HG03025 (cell line): Measurements from ENCODE around the gene CDC42BPA.

Experiments used
- ATAC-seq: cut with Tn5 transposase; IDR thresholded peaks from one replicate; pipeline ENCODE4 v1.9.1; 2021; ENCODE audit warnings: mild to moderate bottlenecking, moderate library complexity; ENCODE audit not compliant: unreplicated experiment, low FRiP score

The CDC42BPA gene

DNA sequence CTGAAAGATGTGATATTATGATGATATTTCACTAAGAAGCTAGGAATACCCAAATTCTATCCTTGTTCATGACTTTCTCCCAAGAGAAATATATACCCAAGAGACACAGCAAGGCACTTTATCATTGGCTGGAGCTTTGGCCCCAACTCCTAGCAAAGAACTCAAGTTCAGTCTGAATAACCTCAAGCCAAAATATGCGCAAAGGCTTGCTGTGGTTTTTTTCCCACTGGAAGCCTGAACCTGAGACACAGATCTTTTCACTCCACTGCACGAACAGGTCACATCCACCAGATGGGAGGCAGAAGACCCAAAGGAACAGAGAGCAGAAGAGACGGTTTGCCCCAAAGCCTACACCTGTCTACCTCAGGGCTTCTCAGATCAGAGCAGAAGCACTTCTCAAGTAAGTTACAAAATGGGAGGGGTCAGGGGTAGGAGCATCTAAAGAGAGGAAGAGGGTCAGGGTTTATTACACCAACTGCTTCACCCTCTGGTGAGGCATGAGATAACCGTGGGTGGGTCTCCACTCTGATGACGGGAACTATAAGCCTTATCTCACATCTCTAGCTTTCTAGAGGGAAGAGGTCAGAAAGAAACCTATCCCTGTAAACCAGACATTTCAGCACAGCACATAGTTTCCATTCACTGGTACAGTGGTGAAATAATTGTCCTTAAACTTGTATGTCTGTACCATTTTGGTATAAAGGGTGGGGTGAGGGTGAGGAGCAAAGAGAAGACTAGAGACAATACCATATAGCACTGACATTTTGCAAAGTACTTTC lies 17.1 kb upstream of the CDC42BPA start:
- no peak for ATAC-seq

DNA sequence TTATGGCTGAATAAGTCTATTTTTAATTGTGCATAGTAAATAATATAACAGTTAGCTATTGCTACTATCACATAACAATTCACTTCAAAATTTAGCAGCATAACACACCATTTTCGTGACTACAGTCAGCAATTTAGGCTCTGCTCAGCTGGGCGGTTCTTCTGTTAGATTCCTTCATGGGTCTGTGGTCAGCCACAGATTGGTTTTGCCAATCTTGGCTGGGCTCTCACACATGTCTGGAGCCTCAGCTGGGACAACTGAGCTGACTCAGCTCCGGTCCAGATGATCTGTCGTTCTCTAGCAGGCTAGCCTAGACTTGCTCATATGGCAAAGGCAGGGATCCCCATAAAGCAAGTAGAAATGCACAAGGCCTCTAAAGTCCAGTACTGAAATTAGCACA lies 15.1 kb upstream of the CDC42BPA start:
- ATAC-seq = no peak

DNA sequence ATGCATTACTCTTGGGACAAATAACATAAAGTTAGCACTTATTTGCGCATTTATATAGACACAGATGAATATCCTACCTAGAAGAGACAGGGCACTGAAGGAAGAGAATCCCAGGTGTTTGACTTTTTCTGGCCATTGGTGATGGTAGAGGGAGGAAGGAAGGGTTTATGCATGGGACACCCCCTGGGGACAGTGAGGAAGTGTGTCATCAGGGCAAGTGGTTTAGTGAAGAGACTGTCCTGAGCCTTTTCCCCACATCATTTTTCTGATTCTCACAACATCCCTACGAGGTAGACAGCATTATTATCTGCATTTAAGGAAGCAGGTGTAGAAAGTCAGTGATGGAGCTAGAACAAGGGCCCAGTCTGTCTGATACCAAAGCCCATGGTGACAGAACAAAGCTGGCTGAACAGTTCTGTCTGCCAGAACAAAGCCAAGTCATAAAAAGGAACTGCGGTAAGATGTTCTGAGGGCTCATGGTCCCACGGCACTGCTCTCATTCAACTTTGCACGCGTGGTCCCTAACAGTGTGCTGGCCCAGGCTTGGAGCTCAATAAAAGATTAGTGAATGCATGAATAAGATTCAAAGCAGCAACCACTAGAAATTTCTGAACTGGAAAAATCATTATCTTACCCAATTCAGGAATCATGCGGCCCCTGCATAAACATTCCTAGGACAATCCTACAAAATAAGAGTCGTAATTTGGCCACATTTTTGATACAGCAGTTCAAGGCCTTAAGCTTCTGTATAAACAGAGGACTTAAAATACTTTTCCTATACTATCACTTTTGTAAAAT lies 12.2 kb upstream of the CDC42BPA start:
- ATAC-seq = no peak

DNA sequence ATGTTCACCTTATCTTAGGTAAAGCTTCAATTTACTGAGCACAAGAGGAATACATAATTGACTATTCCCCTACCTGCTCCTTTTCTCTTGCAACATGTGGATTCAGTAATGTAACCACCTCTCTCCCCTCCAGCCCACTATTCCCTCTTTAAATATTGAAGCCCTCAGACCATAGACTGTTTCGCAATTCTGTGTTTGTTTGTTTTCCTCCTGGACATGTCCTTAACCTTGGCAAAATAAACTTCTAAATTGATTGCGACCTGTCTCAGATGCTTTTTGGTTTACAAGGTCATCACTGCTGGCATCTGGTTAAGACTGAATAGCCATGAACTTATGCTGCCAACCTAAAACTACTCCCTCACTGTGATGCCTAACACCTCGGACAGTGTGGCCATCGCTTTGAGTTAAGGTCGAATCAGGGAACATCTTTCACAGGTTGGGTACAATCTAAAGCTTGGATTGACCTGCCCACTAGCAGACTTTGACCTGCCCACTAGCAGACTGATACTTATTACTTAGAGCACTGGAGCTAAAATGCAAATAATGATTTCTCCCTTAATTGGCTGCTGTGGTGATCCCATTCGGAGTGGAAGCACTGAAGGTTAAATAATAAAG lies 10.2 kb upstream of the CDC42BPA start:
- ATAC-seq = no peak

DNA sequence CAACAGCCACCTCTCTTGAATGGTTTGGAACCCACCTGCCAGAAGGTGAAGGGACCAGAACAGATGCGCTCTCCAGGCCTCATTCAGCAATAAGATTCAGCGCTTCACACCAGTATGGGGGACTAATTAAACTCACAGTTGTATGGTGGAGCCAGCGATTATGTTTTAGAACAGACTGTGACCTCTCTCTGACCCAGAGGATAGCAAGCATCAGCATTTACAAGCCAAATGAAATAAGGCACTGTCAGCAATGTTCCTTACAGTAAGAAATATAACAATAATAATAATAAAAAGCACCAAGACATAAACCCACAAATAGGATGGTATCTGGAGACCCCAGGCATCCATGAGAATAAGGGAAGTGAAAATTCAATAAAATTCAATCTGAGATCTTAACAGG lies 6.9 kb upstream of the CDC42BPA start:
- ATAC-seq = no peak

DNA sequence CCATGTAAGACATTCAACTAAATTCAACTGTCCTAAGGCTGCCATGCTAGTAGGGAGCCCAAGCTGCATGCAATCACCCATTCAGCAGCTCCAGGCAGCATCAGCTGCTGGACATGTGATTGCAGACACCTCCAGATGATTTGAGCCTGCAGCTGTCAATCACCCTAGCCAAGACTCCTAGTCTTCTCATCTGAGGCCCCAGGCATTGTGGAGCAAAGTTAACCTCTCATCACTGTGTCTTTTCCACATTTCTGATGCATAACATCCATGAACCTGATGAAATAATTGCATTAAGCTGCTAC lies 5.6 kb upstream of the CDC42BPA start:
- no peak for ATAC-seq

DNA sequence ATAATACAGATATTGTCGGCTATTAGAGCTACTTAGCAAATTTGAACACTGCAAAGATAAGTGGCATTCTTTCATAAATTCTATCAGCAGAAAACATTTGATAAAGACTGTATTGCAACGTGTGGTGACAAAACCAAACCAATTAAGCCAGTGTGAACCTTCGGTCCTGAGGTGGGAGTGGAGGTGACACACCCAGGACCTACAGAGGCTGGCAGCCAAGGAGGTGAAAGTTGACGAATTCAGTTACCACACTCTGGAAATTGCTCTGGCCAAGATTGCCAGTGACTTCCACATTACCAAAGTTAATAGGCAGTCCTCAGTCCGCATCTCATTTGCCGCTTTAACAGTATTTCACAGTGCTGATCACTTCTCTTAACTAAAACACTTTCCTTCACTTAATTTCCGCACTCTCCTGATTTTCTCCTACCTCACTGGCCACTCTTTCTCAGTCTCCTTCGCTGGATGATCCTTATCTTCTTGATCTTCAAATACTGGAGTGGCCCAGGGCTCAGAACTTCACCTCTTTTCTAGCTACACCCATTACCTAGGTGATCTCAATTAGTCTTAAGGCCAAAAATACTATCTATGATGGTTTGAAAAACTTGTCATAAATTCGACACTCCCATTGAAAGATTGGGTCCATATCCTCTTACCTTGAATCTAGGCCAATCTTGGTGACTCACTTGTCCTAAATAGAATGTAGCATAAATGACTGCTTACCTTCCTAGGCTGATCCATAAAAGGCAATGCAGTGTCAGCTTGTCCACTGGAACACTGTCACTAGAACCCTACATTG lies 5.1 kb upstream of the CDC42BPA start:
- no peak for ATAC-seq

DNA sequence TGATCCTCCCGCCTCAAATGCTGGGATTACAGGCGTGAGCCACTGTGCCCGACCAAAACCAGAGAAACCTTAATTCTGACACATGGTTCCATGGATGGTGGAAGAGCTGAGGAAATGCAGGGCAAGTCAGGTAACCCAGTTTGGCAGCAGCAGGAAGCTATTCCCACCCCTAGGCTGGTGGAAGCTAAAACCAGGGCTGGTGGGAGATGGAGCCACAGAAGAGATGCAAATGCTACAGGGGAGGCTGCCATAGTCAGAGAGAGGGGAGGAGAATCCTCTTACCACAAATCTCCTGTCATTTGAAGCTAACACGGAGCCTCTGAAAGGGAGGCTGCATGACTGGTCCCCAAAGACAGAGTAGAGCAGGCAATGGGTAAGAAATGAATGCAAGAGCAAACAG lies 4.1 kb upstream of the CDC42BPA start:
- no peak for ATAC-seq

DNA sequence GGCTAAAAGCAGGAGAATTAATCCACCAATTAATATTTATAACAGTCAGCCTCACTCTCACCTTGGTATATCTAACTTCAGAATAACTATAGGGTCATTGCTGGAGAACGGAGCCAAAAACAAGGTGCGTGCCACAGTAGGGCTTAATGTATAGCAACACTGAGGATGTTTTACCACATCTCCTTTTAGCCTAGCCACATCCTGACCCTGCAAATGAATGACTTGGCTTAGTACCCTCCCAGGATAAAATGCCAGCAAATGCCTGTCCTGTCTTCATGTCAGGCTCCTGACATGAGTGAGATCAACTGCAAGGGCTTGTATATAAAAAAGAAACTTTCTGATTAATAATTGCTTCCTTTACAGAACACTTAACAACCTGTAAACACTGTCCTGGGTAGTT lies 2.7 kb upstream of the CDC42BPA start:
- ATAC-seq = no peak

DNA sequence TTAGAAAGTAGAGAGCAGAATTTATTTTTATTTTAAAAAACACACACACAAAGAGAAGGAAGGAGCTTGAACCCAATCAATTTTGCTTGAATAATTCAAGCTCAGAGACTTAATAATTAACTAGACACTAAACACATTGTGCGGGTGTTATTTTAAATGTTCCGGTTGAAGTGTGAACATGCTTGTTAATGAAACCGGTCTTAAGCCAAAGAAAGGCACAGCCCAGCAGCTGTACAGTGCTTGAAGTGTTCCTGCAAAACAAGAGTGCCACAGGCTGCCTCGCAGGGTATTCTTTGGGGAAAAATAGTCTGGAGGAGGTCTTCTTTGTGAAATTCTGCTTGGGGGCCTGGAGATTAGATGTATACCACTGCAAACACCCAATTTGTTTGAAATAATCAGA lies 2.2 kb upstream of the CDC42BPA start:
- ATAC-seq = no peak

DNA sequence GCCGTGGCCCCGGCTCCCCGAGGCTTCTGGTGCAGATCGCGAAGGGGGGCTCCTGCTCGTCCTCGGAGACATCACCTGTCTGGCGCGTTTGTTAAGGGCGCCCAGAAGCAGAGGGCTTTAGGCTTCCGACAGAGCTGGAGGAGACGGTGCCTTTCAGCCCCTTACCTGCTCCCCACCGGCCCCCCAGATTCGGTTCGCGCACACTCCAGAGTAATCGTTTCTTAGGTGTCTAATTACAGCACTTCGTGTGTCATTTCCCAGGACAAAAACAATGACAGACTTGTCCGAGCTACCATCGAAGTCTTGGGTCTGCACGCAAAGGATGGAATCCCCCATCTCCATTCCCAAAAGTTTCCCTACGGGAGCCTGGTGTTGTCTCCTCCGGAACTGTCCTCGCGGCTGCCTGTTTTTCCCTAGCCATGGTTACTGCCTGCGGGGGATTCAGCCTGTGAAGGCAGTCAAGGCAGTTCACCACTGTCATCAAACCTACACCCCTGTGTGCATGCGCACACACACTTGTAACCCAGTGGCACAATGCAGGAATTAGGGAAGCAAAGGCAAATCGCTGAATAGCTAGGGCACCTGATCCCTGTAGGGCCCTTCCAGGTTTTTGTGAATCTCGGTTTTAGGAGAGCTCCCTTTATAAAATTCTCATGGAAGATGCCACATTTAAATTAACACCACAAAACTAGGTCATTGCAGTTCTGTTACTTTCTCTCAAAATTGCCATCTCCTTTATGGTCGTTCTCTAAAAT lies 738 bp upstream of the CDC42BPA start:
- ATAC-seq = no peak

DNA sequence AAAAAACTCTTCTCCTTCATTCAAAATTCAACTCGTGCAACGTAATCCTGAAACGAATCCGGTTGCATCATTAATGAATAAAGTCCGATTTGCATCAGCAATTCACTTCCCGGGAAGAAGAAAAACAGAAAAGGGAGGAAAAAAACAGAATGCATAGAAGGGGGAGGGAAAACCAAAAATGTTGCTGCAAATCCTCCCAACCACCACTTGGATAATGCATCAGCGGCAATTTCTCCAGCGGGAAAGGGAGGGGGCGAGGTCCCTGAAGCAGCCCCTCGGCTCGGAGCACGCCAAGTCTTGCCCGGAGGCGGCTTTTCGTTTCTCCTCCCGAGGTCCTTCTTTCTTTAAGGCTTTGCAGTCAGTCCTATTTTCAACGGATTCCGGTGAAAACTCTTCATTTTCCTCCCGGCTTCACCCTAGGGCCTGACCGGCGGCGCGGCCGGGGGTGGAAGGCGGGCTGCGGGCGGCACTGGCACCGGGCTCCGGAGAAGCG lies 723 bp downstream of the CDC42BPA start:
- ATAC-seq = no peak

DNA sequence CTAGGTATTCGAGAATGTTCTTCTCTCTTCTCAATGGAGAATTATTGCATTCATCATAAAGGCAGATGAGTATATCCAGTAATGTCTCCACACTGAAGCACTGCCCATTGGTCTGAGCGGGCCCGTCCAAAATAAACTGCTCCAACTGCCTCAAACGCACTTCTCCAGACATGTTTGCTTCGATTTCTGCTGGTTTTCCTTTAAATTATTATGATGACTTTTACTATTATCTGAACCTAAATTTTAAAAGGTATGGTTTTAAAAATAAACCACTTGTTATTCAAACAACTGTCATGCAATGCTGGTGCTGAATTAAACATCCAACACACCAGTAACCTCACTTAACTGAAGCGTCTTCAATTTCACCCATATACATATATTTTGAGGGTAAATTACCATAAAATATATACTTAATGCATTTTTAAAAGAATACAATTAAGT lies 1.3 kb downstream of the CDC42BPA start:
- ATAC-seq = no peak

DNA sequence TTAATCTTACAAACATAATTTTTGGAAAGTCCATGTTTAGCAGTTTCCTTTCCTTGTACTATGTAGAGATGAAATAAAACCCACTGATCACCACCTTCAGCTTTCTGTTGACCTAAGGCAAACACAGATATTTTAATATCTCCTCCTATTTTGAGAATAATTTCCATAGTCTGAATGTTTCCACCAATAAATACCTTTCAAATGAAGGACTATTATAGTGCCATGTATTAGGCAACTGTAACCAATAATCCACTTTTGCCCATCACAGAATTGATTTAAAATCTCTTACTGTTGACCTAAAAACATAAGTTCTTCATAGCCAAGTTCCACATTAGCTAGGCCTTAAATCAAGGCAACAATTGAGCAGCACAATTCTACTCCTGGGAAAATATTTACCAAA lies 1.8 kb downstream of the CDC42BPA start:
- no peak for ATAC-seq

DNA sequence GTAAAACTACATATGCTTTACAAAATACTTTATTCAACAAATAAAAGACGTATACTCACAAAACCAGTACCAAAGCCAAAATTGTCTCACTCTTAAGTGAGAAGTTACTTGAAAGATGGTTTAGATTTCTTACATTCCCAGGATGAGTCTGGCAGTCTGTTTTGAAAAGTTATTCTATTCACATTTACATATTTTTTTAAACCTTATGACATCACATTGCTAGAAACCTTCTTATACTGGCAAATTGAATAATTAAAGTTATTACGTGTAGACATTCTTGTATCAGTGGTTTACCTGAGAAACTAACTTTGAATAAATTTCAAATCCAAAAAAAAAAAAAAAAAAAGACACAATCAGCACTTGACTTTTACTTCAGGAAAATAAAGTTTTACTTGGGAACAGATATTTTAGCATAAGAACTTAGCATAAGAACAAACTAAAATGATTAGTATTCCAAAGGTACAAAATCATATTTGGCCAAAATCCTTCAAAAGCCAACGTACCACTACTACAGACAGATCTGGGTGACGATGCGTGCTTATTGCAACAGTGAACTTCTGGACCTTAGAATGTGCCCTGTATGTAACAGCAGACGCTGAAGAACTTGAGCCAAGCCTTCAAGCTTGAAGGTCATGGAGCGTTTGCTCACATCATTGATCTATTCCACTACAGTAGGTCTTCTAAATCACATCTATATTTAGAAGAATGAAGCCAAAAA lies 2.5 kb downstream of the CDC42BPA start:
- ATAC-seq = no peak

DNA sequence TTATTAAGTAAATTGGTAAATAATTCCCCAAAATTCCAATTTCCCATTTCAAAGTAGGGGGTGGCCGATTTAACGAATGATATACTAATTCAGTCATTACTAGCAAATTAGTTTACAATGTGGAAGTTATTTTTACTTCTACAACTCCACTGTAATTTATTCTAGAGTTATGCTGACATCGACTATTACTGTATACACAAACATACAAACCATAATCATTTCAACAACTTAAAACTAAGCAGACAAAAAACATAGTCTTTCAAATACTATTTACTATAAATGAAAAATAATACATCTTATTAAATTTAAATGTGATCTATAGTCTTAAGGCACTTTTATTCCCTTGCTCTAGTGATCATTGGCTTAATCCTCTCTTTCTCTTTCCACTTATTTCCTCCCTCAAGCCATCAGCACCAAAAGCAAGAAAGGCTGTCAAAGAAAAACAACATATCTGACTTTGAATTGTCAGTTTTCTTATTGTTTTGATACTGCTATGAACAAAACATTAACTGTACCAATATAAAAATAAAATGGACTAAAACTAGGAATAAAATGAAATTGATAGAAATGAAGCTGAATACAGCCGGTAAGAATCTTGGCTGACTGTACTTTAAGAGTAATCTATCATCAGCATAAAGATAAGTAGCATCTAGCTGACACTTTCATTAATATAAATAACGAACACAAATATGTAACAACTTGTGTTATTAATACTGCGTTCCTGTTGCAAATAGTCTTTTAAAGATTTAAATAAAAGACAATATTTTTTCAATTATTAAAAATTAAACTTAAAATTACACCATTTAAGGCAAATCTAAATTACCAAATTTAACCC lies 4.1 kb downstream of the CDC42BPA start:
- no peak for ATAC-seq

DNA sequence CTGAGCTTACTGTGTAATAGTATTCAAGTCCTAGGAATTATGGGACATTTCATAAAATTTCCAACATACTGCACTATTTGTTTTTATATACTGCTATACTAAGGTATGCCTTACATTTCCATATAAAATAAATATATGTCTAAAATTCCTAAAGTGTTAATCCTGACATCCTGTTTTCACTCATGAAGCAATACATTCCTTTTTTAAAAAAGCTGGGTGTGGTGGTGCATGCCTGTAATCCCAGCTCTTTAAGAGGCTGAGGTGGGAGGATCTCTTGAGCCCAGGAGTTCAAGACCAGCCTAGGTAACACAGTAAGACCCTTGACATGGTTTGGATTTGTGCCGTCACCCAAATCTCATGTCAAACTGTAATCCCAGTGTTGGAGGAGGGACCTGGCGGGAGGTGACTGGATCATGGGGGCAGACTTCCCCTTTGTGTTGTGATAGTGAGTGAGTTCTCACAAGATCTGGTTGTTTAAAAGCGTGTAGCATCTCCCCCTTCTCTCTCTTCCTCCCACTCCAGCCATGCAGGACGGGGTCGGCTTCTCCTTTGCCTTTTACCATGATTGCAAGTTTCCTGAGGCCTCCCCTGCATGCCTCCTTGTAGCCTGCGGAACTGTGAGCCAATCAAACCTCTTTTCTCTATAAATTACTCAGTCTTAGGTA lies 5.8 kb downstream of the CDC42BPA start:
- ATAC-seq = no peak

DNA sequence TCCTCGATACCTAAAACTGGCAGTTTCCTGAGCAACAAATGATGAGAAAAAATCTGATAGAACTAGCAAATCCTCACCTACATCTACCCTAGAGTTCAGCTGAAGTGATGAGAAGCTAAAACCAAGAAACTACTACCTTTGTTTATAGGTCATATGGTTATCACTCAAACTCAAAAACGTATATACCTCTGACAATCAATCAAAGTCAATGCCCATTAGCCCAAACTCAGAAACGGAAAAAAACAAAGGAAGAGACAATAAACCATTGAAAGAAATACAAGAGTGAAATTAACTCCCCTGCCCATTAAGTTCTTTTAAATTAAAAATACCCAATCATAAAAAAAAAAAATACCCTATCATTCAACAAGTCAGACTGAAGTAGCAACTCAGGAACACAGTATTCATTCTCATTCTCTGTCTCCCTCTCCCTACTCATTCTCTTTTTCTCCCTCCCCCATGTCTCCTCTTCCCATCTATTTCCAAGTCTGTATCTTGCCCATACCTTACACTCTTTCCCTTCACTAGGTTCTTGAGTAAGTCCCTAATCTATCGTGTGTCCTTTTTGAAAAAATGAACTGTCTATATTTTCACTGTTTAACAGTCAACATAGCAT lies 6.8 kb downstream of the CDC42BPA start:
- no peak for ATAC-seq
